ENCODE data around the gene DAB2IP.

Gene DAB2IP

GRCh38 chr9:121822093-121823085, 171.0 kb downstream of the DAB2IP start:
- no peak for DNase-seq

DNA sequence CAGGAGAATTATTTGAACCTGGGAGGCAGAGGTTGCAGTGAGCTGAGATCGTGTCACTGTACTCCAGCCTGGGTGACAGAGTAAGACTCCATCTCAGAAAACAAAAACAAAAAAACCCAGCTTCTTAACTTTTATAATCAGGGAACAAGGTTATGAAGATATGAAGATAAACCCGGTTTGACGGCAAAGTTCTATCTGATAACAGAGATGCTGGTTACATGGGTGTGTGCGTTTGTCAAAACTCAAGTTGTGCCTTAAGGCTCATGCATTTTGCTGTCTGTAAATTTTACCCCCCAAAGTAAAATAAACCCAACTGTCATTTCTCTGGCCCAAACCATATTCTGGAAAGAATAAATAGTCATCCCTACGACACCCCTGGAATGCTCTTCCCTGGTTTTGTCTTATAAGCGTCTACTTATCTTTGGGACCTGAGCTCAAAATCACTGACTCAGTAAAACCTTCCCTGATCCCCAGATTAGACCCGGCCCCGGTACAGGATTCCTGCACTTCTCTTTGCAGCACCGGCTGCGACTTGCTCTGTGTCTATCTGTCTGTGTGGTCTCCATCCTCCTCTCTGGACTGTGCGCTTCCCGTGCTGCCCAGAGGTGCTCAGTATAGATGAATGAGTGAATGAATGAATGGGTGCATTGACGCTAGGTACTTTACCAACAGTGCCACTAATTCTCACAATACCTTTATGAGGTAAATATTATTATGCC, 172.2 kb downstream of the DAB2IP start:
- no peak for DNase-seq

GRCh38 chr9:121824651-121825030, 173.2 kb downstream of the DAB2IP start:
- no peak for DNase-seq

DNA sequence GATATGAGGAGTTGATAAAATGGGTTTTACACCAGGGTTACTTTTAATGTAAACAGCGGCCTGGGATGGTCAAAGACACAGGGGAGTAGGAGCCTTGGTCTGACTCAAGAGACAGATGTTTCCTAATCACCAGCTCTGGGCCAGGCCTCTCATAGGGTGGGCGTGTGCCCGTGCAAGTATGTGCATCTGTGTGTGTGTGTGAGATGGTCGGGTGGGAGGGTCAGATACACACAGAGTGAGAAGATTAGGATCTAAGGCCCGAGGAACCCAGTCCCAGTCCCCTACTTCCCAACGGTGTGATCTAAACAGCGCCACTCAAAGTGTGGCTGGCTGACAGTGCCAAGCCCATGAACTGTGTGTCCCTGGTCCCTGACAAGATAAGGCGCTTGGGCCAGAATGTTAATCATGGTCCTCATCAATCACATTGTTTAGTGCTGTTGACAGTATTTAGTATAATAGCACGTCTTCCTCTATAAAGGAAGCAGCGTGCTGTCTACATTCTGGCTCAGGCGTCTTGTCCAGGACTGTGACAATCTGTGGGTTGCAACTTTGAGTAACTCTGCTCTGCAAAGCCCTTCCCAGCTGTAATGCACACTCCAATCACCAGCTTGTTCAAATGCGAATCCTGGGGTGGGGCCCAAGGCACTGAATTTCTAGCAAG, 173.7 kb downstream of the DAB2IP start:
- DNase-seq = no peak

- DNase-seq = no peak
These were observed 175.3 kb downstream of the DAB2IP start for GRCh38 chr9:121826711-121827110.

- DNase-seq = no peak
These were observed 176.0 kb downstream of the DAB2IP start for GRCh38 chr9:121827251-121827967.

- DNase-seq = no peak
These were observed 179.2 kb downstream of the DAB2IP start for GRCh38 chr9:121830441-121831140.

DNA sequence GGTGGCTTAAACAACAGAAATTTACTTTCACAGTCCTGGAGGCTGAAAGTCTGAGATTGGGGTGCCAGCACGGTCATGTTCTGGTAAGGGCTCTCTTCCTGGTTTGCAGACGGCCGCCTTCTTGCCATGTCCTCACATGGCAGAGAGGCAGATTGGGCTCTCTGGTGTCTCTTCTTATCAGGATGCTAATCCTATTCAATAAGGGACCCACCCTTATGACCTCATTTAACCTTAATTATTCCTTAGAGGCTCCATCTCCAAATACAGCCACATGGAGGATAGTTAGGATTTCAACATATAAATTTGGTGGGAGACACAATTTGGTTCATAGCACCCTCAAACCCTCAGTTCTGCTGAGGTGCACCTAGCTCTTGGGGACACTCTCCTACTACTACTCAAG, 180.4 kb downstream of the DAB2IP start:
- no peak for DNase-seq

DNA sequence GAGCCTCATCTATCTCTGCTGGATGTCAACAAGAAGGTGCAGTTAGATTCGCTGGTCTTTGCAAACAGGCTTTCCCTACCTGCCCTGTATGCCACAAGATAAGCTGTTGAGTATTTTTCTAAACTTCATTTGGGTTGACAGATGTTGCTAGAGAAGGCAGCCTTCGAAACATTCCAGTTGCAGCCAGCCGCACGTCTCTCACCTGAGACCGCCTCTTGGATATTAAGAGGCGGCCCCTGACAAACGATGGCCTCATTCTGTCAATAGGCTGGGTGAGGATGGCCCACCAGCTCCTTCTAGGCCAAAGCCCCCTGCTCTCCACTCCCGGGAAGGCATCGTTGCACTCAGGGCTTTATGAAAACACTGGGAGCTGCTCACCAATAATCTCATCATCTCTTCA, 181.6 kb downstream of the DAB2IP start:
- DNase-seq = no peak

Measured in CD4-positive, alpha-beta T cell treated with Interferon gamma for 1 hour (primary cell).